Measurements from ENCODE around the gene LRRC3B.

Gene LRRC3B

GRCh38 chr3:26630669-26631389, 8.3 kb downstream of the LRRC3B start:
- DNase-seq (ENCODE audit: low read depth in 2 of 2): no peak
- no peak overlapping the region for H3K4me3 ChIP-seq (replicated peaks in 1 of 2; ENCODE audit: low read depth in 2 of 2, low read length in 2 of 2)
- TF ChIP-seq CTCF (IDR thresholded peaks at IDR 0.05; ENCODE audit: low read depth, low read length): no peak

GRCh38 chr3:26631390-26631738, 8.8 kb downstream of the LRRC3B start:
- no peak overlapping the region for H3K4me3 ChIP-seq (replicated peaks in 1 of 2; ENCODE audit: low read depth in 2 of 2, low read length in 2 of 2)
- TF ChIP-seq CTCF (IDR thresholded peaks at IDR 0.05; ENCODE audit: low read depth, low read length): no peak
- DNase-seq (ENCODE audit: low read depth in 2 of 2): no peak

- no peak for DNase-seq (ENCODE audit: low read depth in 2 of 2)
- TF ChIP-seq CTCF (IDR thresholded peaks at IDR 0.05; ENCODE audit: low read depth, low read length): no peak
- no peak overlapping the region for H3K4me3 ChIP-seq (replicated peaks in 1 of 2; ENCODE audit: low read depth in 2 of 2, low read length in 2 of 2)
These were observed 12.0 kb downstream of the LRRC3B start for GRCh38 chr3:26634601-26635000.

GRCh38 chr3:26636096-26636727, 13.6 kb downstream of the LRRC3B start:
- DNase-seq (ENCODE audit: low read depth in 2 of 2): no peak
- H3K4me3 ChIP-seq (replicated peaks in 1 of 2; ENCODE audit: low read depth in 2 of 2, low read length in 2 of 2): no peak overlapping the region
- TF ChIP-seq CTCF (IDR thresholded peaks at IDR 0.05; ENCODE audit: low read depth, low read length): no peak

GRCh38 chr3:26637698-26638097, 15.1 kb downstream of the LRRC3B start:
- H3K4me3 ChIP-seq (replicated peaks in 1 of 2; ENCODE audit: low read depth in 2 of 2, low read length in 2 of 2): no peak overlapping the region
- no peak for DNase-seq (ENCODE audit: low read depth in 2 of 2)
- TF ChIP-seq CTCF (IDR thresholded peaks at IDR 0.05; ENCODE audit: low read depth, low read length): no peak

GRCh38 chr3:26638113-26638512, 15.5 kb downstream of the LRRC3B start:
- DNase-seq (ENCODE audit: low read depth in 2 of 2): no peak
- no peak for TF ChIP-seq CTCF (IDR thresholded peaks at IDR 0.05; ENCODE audit: low read depth, low read length)

More at GRCh38 chr3:26638113-26638512, 15.5 kb downstream of the LRRC3B start:
- H3K4me3 ChIP-seq (replicated peaks in 1 of 2; ENCODE audit: low read depth in 2 of 2, low read length in 2 of 2): no peak overlapping the region
